PC-3 (cell line): ENCODE data around the gene MAMLD1. TPM values are rescaled to one million over a fixed set of nuclear protein-coding genes. Genes with fewer than 3 reads are reported as not detected.

Experiments used
- ATAC-seq: fragments of 200-7000 bp; cut with Tn5 transposase; 2 replicates; pipeline ENCODE4 v1.9.1; 2020; ENCODE audit warnings: mild to moderate bottlenecking, moderate library complexity
- BruUV-seq: library from RNA; stranded (reverse); fragments of 400-500 nt; replicated peaks from 2 replicates; lab custom pipeline; 2021; lab: Mats Ljungman, UMichigan
- CTCF ChIA-PET: fragments of 300-600 bp; sonication (Branson Sonifier 250); formaldehyde crosslinking; loops from one replicate; lab custom pipeline; 2022; ENCODE audit warnings: antibody characterized with exemption; lab: Charles Lee
- POLR2A ChIA-PET: fragments of 300-600 bp; sonication (Branson Sonifier 250); formaldehyde crosslinking; loops from one replicate; lab custom pipeline; 2022; ENCODE audit warnings: antibody characterized with exemption; ENCODE audit not compliant: unreplicated experiment; lab: Charles Lee
- DNase-seq: peaks from one replicate; pipeline ENCODE4 v3.0.0-alpha.2; 2015
- H2AFZ ChIP-seq: fragments of 300-600 bp; sonication (generic); 2 replicates; pipeline ENCODE4 v1.6.0; 2016; ENCODE audit warnings: antibody characterized with exemption, low read length
- H3F3A ChIP-seq: fragments of 300-600 bp; sonication (generic); one replicate; pipeline ENCODE4 v1.6.0; 2017; ENCODE audit warnings: antibody characterized with exemption, low read length, control low read depth, mild to moderate bottlenecking; ENCODE audit not compliant: unreplicated experiment
- H3K27ac ChIP-seq: fragments of 300-600 bp; sonication (generic); 2 replicates; pipeline ENCODE4 v1.5.1; 2016; ENCODE audit warnings: mild to moderate bottlenecking, low read length
- H3K27me3 ChIP-seq: fragments of 300-600 bp; sonication (generic); 2 replicates; pipeline ENCODE4 v1.6.1; 2016; ENCODE audit warnings: low read length, mixed read lengths
- H3K36me3 ChIP-seq: fragments of 300-600 bp; sonication (generic); 2 replicates; pipeline ENCODE4 v1.6.1; 2016; ENCODE audit warnings: low read depth, mixed run types, low read length, mixed read lengths
- H3K4me1 ChIP-seq: fragments of 300-600 bp; sonication (generic); 2 replicates; pipeline ENCODE4 v1.5.1; 2016; ENCODE audit warnings: low read length; ENCODE audit not compliant: insufficient read depth
- H3K4me2 ChIP-seq: fragments of 300-600 bp; sonication (generic); 2 replicates; pipeline ENCODE4 v1.6.0; 2016; ENCODE audit warnings: low read length
- H3K4me3 ChIP-seq: fragments of 300-600 bp; sonication (generic); 2 replicates; pipeline ENCODE4 v1.5.1; 2016; ENCODE audit warnings: mild to moderate bottlenecking, low read length, mixed read lengths
- H3K79me2 ChIP-seq: fragments of 300-600 bp; sonication (generic); 2 replicates; pipeline ENCODE4 v1.6.1; 2017; ENCODE audit warnings: low read length, mixed read lengths
- H3K9ac ChIP-seq: fragments of 300-600 bp; sonication (generic); 2 replicates; pipeline ENCODE4 v1.6.0; 2016; ENCODE audit warnings: mild to moderate bottlenecking, low read length
- H3K9me2 ChIP-seq: fragments of 300-600 bp; sonication (generic); replicated peaks from 2 replicates; pipeline ENCODE4 v1.6.1; 2016; ENCODE audit warnings: mixed run types, low read length, mixed read lengths
- H3K9me3 ChIP-seq: fragments of 300-600 bp; sonication (generic); 2 replicates; pipeline ENCODE4 v1.6.1; 2016; ENCODE audit warnings: low read length, mixed read lengths
- H4K20me1 ChIP-seq: fragments of 300-600 bp; sonication (generic); 2 replicates; pipeline ENCODE4 v1.6.1; 2016; ENCODE audit warnings: low read length, mixed read lengths
- EZH2 ChIP-seq: fragments of 300-600 bp; sonication (generic); IDR thresholded peaks from one replicate; pipeline ENCODE4 v1.6.1; 2017; ENCODE audit warnings: antibody characterized with exemption, mild to moderate bottlenecking, low read length; ENCODE audit not compliant: unreplicated experiment
- EZH2phosphoT487 ChIP-seq: fragments of 300-600 bp; sonication (generic); IDR thresholded peaks from 2 replicates; pipeline ENCODE4 v1.6.1; 2018; ENCODE audit warnings: mild to moderate bottlenecking, antibody characterized with exemption, low read length, borderline replicate concordance
- intact Hi-C: fragments of 100-400 bp; cut with micrococcal nuclease; formaldehyde crosslinking; loops from 2 replicates; pipeline ENCODE4 v1.9.0; 2023
- total RNA-seq: library from RNA; depleted of rRNA; stranded (reverse); fragments of >200 nt; gene quantifications from 2 replicates; pipeline ENCODE4 v1.2.3, GENCODE V29; 2014
- TF ChIP-seq, protein P1 (sequence below): fragments of 300-600 bp; sonication (generic); conservative IDR thresholded peaks from 2 replicates; pipeline ENCODE4 v1.5.1; 2017; ENCODE audit warnings: antibody characterized with exemption, low read depth, mild to moderate bottlenecking, low read length

Gene MAMLD1
- total RNA-seq, 1 experiment from 2014 or later = 2.8 TPM

DNA sequence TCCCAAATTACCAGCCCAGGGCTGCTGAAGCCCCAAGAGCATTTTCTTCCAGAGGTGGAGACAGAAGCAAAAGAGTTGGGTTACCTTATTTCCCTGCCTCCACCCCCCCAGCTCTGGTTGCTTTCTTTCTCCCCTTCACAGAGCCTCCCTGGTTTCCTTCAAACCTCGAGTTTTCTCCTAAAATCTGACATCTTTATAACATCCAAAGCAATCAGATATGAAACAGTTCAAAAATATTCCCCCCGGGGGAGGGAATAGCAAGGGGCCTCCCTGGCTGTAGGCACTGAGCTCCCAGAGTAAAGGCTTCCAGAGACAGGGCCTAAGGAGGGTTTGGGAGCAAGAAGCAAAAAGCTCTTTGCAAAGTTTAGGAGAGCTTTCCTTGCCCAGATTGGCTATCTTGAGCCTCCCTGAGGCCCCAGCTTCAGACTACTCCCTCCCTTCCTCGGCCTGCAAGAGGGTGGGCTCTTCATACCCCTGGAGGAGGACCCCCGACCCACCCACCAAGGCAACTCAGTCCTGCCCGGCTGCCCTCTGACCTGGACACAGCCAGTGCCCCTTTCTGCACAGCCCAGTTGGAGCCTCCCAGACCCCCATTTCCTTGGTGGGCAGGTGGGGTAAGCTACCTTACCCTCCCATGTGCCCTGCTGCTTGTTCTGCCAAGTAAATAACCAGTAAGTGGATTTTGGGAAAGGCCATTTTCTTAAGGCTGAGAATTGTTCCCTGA, 7.6 kb downstream of the MAMLD1 start:
- Histone ChIP-seq H3K4me1 (peaks cover 16% of the 10 kb centered on the region), H3K9me3 (no peaks in the 10 kb centered on the region), H3K4me3 (no peak overlapping the region), H4K20me1 (no peaks in the 10 kb centered on the region), H3K79me2 (peaks cover 7% of the 10 kb centered on the region; the same call in 1 of the 2 replicates), H3K27me3 (no peaks in the 10 kb centered on the region), H3K9ac (no peak overlapping the region), H3K36me3 (no peaks in the 10 kb centered on the region), H3F3A (no peaks in the 10 kb centered on the region), H3K9me2 (no peaks in the 10 kb centered on the region), H2AFZ (no peak overlapping the region), H3K27ac (no peak overlapping the region), H3K4me2 (no peak overlapping the region)
- CTCF ChIA-PET = interaction anchor here (0.7 kb wide), 1 partner anchor 296 kb away, joined by 4 read pairs; no protein-coding TSS in a partner anchor
- BruUV-seq = no TSS peak
- ATAC-seq = no peak
- no peak for DNase-seq
- POLR2A ChIA-PET = no interaction called here
- intact Hi-C loops = no loop called here
- TF ChIP-seq, protein P1, sequence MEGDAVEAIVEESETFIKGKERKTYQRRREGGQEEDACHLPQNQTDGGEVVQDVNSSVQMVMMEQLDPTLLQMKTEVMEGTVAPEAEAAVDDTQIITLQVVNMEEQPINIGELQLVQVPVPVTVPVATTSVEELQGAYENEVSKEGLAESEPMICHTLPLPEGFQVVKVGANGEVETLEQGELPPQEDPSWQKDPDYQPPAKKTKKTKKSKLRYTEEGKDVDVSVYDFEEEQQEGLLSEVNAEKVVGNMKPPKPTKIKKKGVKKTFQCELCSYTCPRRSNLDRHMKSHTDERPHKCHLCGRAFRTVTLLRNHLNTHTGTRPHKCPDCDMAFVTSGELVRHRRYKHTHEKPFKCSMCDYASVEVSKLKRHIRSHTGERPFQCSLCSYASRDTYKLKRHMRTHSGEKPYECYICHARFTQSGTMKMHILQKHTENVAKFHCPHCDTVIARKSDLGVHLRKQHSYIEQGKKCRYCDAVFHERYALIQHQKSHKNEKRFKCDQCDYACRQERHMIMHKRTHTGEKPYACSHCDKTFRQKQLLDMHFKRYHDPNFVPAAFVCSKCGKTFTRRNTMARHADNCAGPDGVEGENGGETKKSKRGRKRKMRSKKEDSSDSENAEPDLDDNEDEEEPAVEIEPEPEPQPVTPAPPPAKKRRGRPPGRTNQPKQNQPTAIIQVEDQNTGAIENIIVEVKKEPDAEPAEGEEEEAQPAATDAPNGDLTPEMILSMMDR = no peak
- TF ChIP-seq EZH2phosphoT487 = no peak
- no peak for TF ChIP-seq EZH2

DNA sequence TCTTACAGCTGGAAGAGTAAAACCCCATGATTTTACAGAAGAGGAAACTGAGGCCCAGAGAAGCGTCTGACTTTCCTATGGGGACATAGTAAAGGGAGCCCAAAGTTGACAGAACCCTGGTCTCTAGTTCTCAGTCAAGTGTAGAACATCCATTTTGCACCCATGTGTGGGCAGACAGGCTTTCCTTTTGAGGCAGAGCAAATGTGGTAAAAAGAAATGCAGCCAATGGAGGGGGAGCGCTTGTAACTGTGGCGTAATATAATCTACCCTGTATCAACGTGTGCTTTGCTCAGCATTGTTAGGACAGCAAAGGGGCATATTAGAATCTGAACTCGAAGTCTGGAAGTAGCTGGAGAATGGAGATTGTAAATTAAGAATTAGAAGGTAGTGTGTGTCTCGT, 8.8 kb downstream of the MAMLD1 start:
- Histone ChIP-seq H3K79me2 (peaks cover 7% of the 10 kb centered on the region; the same call in 1 of the 2 replicates), H3K27me3 (no peaks in the 10 kb centered on the region), H3K4me1 (peaks cover 5% of the 10 kb centered on the region), H3F3A (no peaks in the 10 kb centered on the region), H3K4me2 (no peak overlapping the region), H3K4me3 (no peak overlapping the region), H4K20me1 (no peaks in the 10 kb centered on the region), H3K9me2 (no peaks in the 10 kb centered on the region), H3K36me3 (no peaks in the 10 kb centered on the region), H3K27ac (no peak overlapping the region), H3K9me3 (no peaks in the 10 kb centered on the region), H3K9ac (no peak overlapping the region), H2AFZ (no peak overlapping the region)
- ChIA-PET POLR2A (no interaction called here), CTCF (no interaction called here)
- intact Hi-C loops = no loop called here
- BruUV-seq = no TSS peak
- TF ChIP-seq EZH2 (no peak), EZH2phosphoT487 (no peak)
- TF ChIP-seq, protein P1 = no peak
- no peak for ATAC-seq
- DNase-seq = no peak

DNA sequence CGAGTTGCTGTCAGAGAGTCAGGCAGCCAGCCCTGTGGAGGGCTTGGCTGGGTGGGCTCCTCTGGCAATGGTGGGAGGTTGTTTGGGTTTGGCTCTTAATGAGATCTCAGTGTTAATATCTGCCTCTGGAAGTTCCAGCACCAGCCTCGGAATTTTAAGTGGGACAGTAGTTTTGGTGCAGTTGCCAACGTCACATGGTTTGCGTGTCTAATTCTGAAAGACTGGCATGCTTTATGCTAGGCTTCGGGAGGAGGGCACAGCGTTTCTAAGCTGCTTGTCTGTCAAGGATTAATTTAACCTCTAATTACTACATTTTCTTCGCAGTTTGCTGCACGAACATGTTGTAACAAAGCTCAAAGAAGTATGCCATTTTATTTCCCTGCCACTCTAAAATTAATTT, 9.2 kb downstream of the MAMLD1 start:
- no peak overlapping the region for H3K27ac ChIP-seq
- no peaks in the 10 kb centered on the region for H3K9me3 ChIP-seq
- no peaks in the 10 kb centered on the region for H3K27me3 ChIP-seq
- no peak overlapping the region for H2AFZ ChIP-seq
- H3F3A ChIP-seq = no peaks in the 10 kb centered on the region
- H3K9me2 ChIP-seq = no peaks in the 10 kb centered on the region
- H3K4me1 ChIP-seq = peaks cover under 1% of the 10 kb centered on the region; the same call in 1 of the 2 replicates
- no peaks in the 10 kb centered on the region for H3K36me3 ChIP-seq
- H3K4me2 ChIP-seq = no peak overlapping the region
- ChIA-PET POLR2A (no interaction called here), CTCF (no interaction called here)
- no peak overlapping the region for H3K4me3 ChIP-seq
- ATAC-seq (no peak), DNase-seq (no peak)
- intact Hi-C loops = no loop called here
- TF ChIP-seq EZH2phosphoT487 (no peak), EZH2 (no peak)
- TF ChIP-seq, protein P1 = no peak
- no peaks in the 10 kb centered on the region for H4K20me1 ChIP-seq
- BruUV-seq = no TSS peak
- H3K9ac ChIP-seq = no peak overlapping the region
- H3K79me2 ChIP-seq = peaks cover 7% of the 10 kb centered on the region; the same call in 1 of the 2 replicates
